ENCODE results near the gene CYSRT1. TPM values are rescaled to one million over a fixed set of nuclear protein-coding genes. Genes with fewer than 3 reads are reported as not detected.

CYSRT1 gene
- total RNA-seq, 1 experiment from 2014 or later, result 1.7 TPM

- TF ChIP-seq CTCF (IDR thresholded peaks at IDR 0.05; ENCODE audit: insufficient read depth in 1 of 2, low read depth in 1 of 2, low read length in 1 of 2, severe bottlenecking in 1 of 2, unreplicated experiment in 1 of 2), result no peak
- peaks cover under 1% of the 10 kb centered on the region for H3K4me1 Mint-ChIP-seq (ENCODE audit: low read depth, unreplicated experiment)
- no peaks in the 10 kb centered on the region for H3K27me3 Mint-ChIP-seq (ENCODE audit: insufficient read depth, unreplicated experiment)
- peaks cover 38% of the 10 kb centered on the region for H3K4me1 ChIP-seq
- no peaks in the 10 kb centered on the region for H3K9me3 ChIP-seq
- H3K36me3 ChIP-seq (ENCODE audit: control insufficient read depth, insufficient read depth, low read length), result no peaks in the 10 kb centered on the region
- peaks cover 36% of the 10 kb centered on the region for H3K36me3 Mint-ChIP-seq (ENCODE audit: insufficient read depth, unreplicated experiment)
- no peak for DNase-seq
- H3K27ac Mint-ChIP-seq (ENCODE audit: unreplicated experiment), result peak overlapping the region; percentile 64
- H3K9me3 Mint-ChIP-seq (ENCODE audit: unreplicated experiment), result no peaks in the 10 kb centered on the region
- no peaks in the 10 kb centered on the region for H3K27me3 ChIP-seq (replicated peaks; ENCODE audit: control insufficient read depth, insufficient read depth, low read length)
- H3K4me3 Mint-ChIP-seq (ENCODE audit: unreplicated experiment), result peak overlapping the region; percentile 78
- CTCF ChIA-PET, result interaction anchor here (0.7 to 1.2 kb wide), 10 partner anchors 10 to 155 kb away, joined by 3 to 12 read pairs (median 4); partner anchors contain the start of genes ANAPC2, SSNA1 and TUBB4B
- BruUV-seq (replicated peaks), result no TSS peak
- peak overlapping the region; percentile 80 for H3K4me3 ChIP-seq (ENCODE audit: low read depth, low read length)
- POLR2A ChIA-PET, result interaction anchor here (0.5 to 2.0 kb wide), 13 partner anchors 12 to 401 kb away, joined by 3 to 21 read pairs (median 5); partner anchors contain the start of genes ANAPC2, EXD3, MAN1B1 and NOXA1
- intact Hi-C loops (cut with micrococcal nuclease; ENCODE audit: unreplicated experiment), result loop anchor here (5.0 kb wide), 1 partner anchor 36 kb away; no protein-coding TSS in a partner anchor
Observed at GRCh38 chr9:137201205-137201868, 23.6 kb upstream of the CYSRT1 start.

- Mint-ChIP-seq H3K9me3 (ENCODE audit: unreplicated experiment) (no peaks in the 10 kb centered on the region), H3K4me3 (ENCODE audit: unreplicated experiment) (no peak overlapping the region), H3K36me3 (ENCODE audit: insufficient read depth, unreplicated experiment) (peaks cover 46% of the 10 kb centered on the region), H3K4me1 (ENCODE audit: low read depth, unreplicated experiment) (peaks cover 12% of the 10 kb centered on the region), H3K27ac (ENCODE audit: unreplicated experiment) (no peak overlapping the region), H3K27me3 (ENCODE audit: insufficient read depth, unreplicated experiment) (no peaks in the 10 kb centered on the region)
- no peak for TF ChIP-seq CTCF (IDR thresholded peaks at IDR 0.05; ENCODE audit: insufficient read depth in 1 of 2, low read depth in 1 of 2, low read length in 1 of 2, severe bottlenecking in 1 of 2, unreplicated experiment in 1 of 2)
- no peaks in the 10 kb centered on the region for H3K27me3 ChIP-seq (replicated peaks; ENCODE audit: control insufficient read depth, insufficient read depth, low read length)
- POLR2A ChIA-PET, result no interaction called here
- BruUV-seq (replicated peaks), result no TSS peak
- H3K4me1 ChIP-seq, result peaks cover 36% of the 10 kb centered on the region
- no peaks in the 10 kb centered on the region for H3K9me3 ChIP-seq
- DNase-seq, result no peak
- no peaks in the 10 kb centered on the region for H3K36me3 ChIP-seq (ENCODE audit: control insufficient read depth, insufficient read depth, low read length)
- intact Hi-C loops (cut with micrococcal nuclease; ENCODE audit: unreplicated experiment), result loop anchor here (5.0 kb wide), 1 partner anchor 34 kb away; no protein-coding TSS in a partner anchor
- CTCF ChIA-PET, result no interaction called here
- H3K4me3 ChIP-seq (ENCODE audit: low read depth, low read length), result no peak overlapping the region
Observed at GRCh38 chr9:137202966-137203365, 22.0 kb upstream of the CYSRT1 start.

- peak overlapping the region; percentile 92 for H3K4me3 Mint-ChIP-seq (ENCODE audit: unreplicated experiment)
- H3K36me3 Mint-ChIP-seq (ENCODE audit: insufficient read depth, unreplicated experiment), result peaks cover 47% of the 10 kb centered on the region
- H3K27me3 Mint-ChIP-seq (ENCODE audit: insufficient read depth, unreplicated experiment), result no peaks in the 10 kb centered on the region
- Histone ChIP-seq H3K4me3 (ENCODE audit: low read depth, low read length) (peak overlapping the region; percentile 89), H3K36me3 (ENCODE audit: control insufficient read depth, insufficient read depth, low read length) (no peaks in the 10 kb centered on the region; the same call in 1 of the 2 replicates), H3K27me3 (replicated peaks; ENCODE audit: control insufficient read depth, insufficient read depth, low read length) (no peaks in the 10 kb centered on the region), H3K4me1 (peaks cover 19% of the 10 kb centered on the region), H3K9me3 (no peaks in the 10 kb centered on the region)
- CTCF ChIA-PET, result no interaction called here
- no TSS peak for BruUV-seq (replicated peaks)
- no peaks in the 10 kb centered on the region for H3K9me3 Mint-ChIP-seq (ENCODE audit: unreplicated experiment)
- POLR2A ChIA-PET, result interaction anchor here (0.6 to 1.1 kb wide), 3 partner anchors 16 to 61 kb away, joined by 3 to 4 read pairs (median 3); no protein-coding TSS in a partner anchor
- peak overlapping the region; percentile 94 for H3K27ac Mint-ChIP-seq (ENCODE audit: unreplicated experiment)
- TF ChIP-seq CTCF (IDR thresholded peaks at IDR 0.05; ENCODE audit: insufficient read depth in 1 of 2, low read depth in 1 of 2, low read length in 1 of 2, severe bottlenecking in 1 of 2, unreplicated experiment in 1 of 2), result no peak
- intact Hi-C loops (cut with micrococcal nuclease; ENCODE audit: unreplicated experiment), result loop anchor here (5.0 kb wide), 1 partner anchor 33 kb away; no protein-coding TSS in a partner anchor
- peaks cover 12% of the 10 kb centered on the region for H3K4me1 Mint-ChIP-seq (ENCODE audit: low read depth, unreplicated experiment)
- DNase-seq, result no peak
Observed at GRCh38 chr9:137204731-137205125, 20.2 kb upstream of the CYSRT1 start.
